Hair follicular keratinocyte (primary cell): ENCODE results near the gene RGPD5. TPM values are rescaled to one million over a fixed set of nuclear protein-coding genes. Genes with fewer than 3 reads are reported as not detected.

Experiments
- total RNA-seq: library from RNA; depleted of rRNA; stranded (reverse); fragments of >200 nt; gene quantifications from 2 replicates; pipeline ENCODE4 v1.2.3, GENCODE V29; 2015

The RGPD5 gene
- total RNA-seq = 6.9 and 8.5 TPM in 2 replicates

DNA sequence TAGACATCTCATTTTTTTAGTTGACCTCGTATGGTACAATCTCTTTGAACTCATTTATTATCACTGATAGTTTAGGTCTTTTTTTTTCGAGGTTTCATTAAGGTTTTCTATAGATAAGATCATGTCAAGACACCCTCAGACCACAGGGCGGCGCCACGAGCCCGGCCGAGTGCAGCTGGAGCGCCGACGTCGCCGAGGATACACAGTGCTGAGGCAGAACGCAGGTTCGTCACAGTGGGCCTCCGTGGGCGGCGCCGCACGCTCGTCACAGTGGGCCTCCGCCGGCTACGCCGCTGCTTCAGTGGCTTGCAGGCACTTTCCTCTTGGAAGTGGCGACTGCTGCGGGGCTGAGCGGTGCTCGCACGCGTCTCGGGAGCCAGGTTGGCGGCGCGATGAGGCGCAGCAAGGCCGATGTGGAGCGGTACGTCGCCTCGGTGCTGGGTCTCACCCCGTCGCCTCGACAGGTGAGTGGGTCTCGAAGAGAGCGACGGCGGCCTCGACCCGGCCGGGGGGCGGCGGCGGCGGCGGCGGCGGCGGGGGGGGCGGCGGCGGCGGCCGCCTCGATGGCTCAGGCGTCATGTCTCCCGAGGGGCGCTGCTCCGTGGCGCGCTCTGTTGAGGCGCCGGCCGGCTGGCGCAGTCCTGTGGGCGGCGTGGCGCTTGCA lies at the start of gene RGPD5:
Gene RGPD5 (plus strand): TSS at position 232 of the 664 bp plus-strand sequence. CDS start 161 bp downstream, at position 393.

GRCh38 chr2:109898462-109899336 lies 104.6 kb downstream of the RGPD5 start, which contains the start of gene LIMS3:
LIMS3 (plus strand) TSS chr2:109898688; CDS start chr2:109898729, 41 bp downstream.

Other genes with a start within 250 kb of the RGPD5 start
- 61.2 and 71.6 TPM in 2 replicates for gene SEPTIN10, start 180.3 kb upstream of the RGPD5 start, total RNA-seq
- 51.4 and 61.0 TPM in 2 replicates for gene SOWAHC, start 179.9 kb upstream of the RGPD5 start, total RNA-seq
- gene LIMS3, start 104.4 kb downstream of the RGPD5 start, total RNA-seq = 0.15 TPM in 1 of 2 replicates, not detected in the other